GM21528 (cell line): Measurements from ENCODE around the gene TRIM10.
"Not testable (repeated sequence)": the region's sequence is repeated elsewhere in the genome, so short reads cannot be mapped to it uniquely, and the experiment has no call there.

ENCODE experiments used
- ATAC-seq: cut with Tn5 transposase; IDR thresholded peaks from one replicate; pipeline ENCODE4 v1.9.1; 2021; ENCODE audit warnings: mild to moderate bottlenecking, moderate library complexity; ENCODE audit not compliant: unreplicated experiment, low FRiP score

TRIM10 gene

GRCh38 chr6:30172681-30173080 lies 11.7 kb upstream of the TRIM10 start:
- ATAC-seq, result no peak

- ATAC-seq, result no peak
Measured at GRCh38 chr6:30171677-30172471, 10.9 kb upstream of the TRIM10 start.

- no peak for ATAC-seq
Measured at GRCh38 chr6:30169658-30170614, 8.9 kb upstream of the TRIM10 start.

GRCh38 chr6:30168741-30169140 lies 7.7 kb upstream of the TRIM10 start:
- no peak for ATAC-seq

GRCh38 chr6:30167101-30167500 lies 6.1 kb upstream of the TRIM10 start:
- ATAC-seq, result no peak

GRCh38 chr6:30165238-30165637 lies 4.2 kb upstream of the TRIM10 start:
- not testable (repeated sequence) for ATAC-seq

- ATAC-seq, result no peak
Measured at GRCh38 chr6:30164714-30165113, 3.7 kb upstream of the TRIM10 start.

- no peak for ATAC-seq
Measured at GRCh38 chr6:30163918-30164654, 3.1 kb upstream of the TRIM10 start.

GRCh38 chr6:30163090-30163917 lies 2.3 kb upstream of the TRIM10 start, which contains the start of gene TRIM15:
TRIM15 (plus strand) TSS chr6:30163546; CDS start chr6:30163685, 139 bp downstream.
- no peak for ATAC-seq

GRCh38 chr6:30162265-30163089 lies 1.5 kb upstream of the TRIM10 start:
- ATAC-seq, result no peak

GRCh38 chr6:30160008-30160784 lies 815 bp downstream of the TRIM10 start:
- no peak for ATAC-seq

- ATAC-seq, result no peak
Measured at GRCh38 chr6:30158475-30159040, 2.5 kb downstream of the TRIM10 start.

- no peak for ATAC-seq
Measured at GRCh38 chr6:30157999-30158398, 3.0 kb downstream of the TRIM10 start.

- ATAC-seq, result no peak
Measured at GRCh38 chr6:30157581-30157980, 3.4 kb downstream of the TRIM10 start.

- no peak for ATAC-seq
Measured at GRCh38 chr6:30156774-30157173, 4.2 kb downstream of the TRIM10 start.

- no peak for ATAC-seq
Measured at GRCh38 chr6:30156262-30156599, 4.8 kb downstream of the TRIM10 start.

- ATAC-seq, result no peak
Measured at GRCh38 chr6:30155520-30156261, 5.3 kb downstream of the TRIM10 start.
